Measurements from ENCODE around the gene SNAI1.

The SNAI1 gene

GRCh38 chr20:50014570-50015562 lies 32.1 kb downstream of the SNAI1 start:
- DNase-seq, result no peak

- no peak for DNase-seq
Measured at GRCh38 chr20:50015636-50015992, 32.8 kb downstream of the SNAI1 start.

- DNase-seq, result no peak
Measured at GRCh38 chr20:50015993-50016770, 33.4 kb downstream of the SNAI1 start.

GRCh38 chr20:50017160-50017559 lies 34.4 kb downstream of the SNAI1 start:
- DNase-seq, result no peak

- no peak for DNase-seq
Measured at GRCh38 chr20:50017576-50018248, 34.9 kb downstream of the SNAI1 start.

- DNase-seq, result no peak
Measured at GRCh38 chr20:50019466-50020256, 36.9 kb downstream of the SNAI1 start.

GRCh38 chr20:50020288-50020687 lies 37.5 kb downstream of the SNAI1 start:
- DNase-seq, result no peak

GRCh38 chr20:50022676-50023075 lies 39.9 kb downstream of the SNAI1 start:
- DNase-seq, result no peak

GRCh38 chr20:50023116-50023805 lies 40.5 kb downstream of the SNAI1 start:
- DNase-seq, result no peak

- DNase-seq, result no peak
Measured at GRCh38 chr20:50026746-50027575, 44.2 kb downstream of the SNAI1 start.

GRCh38 chr20:50027611-50028105 lies 44.9 kb downstream of the SNAI1 start:
- peak; percentile 37 for DNase-seq

- DNase-seq, result no peak
Measured at GRCh38 chr20:50029083-50029696, 46.4 kb downstream of the SNAI1 start.

GRCh38 chr20:50029697-50030461 lies 47.1 kb downstream of the SNAI1 start:
- DNase-seq, result peak; percentile 47

GRCh38 chr20:50032955-50033666 lies 50.3 kb downstream of the SNAI1 start:
- DNase-seq, result no peak

- DNase-seq, result peak; percentile 64
Measured at GRCh38 chr20:50034567-50035180, 51.9 kb downstream of the SNAI1 start.

- DNase-seq, result no peak
Measured at GRCh38 chr20:50036703-50037102, 53.9 kb downstream of the SNAI1 start.

- DNase-seq, result no peak
Measured at GRCh38 chr20:50037123-50037522, 54.3 kb downstream of the SNAI1 start.

- no peak for DNase-seq
Measured at GRCh38 chr20:50037575-50037974, 54.8 kb downstream of the SNAI1 start.

Data from GOT3 (cell line).